HUES48 (cell line): ENCODE results near the gene SHKBP1.
A peak's percentile ranks its signal among the peaks of the same experiment; 100 is the strongest.

Source experiments
- H3K27ac ChIP-seq: one replicate; pipeline ENCODE4 v1.7.0; 2013; ENCODE audit warnings: low read depth, low read length, inconsistent platforms
- H3K27me3 ChIP-seq: 2 replicates; pipeline ENCODE4 v1.6.1; 2013; ENCODE audit warnings: mild to moderate bottlenecking, low read length; ENCODE audit not compliant: control insufficient read depth, insufficient read depth
- H3K36me3 ChIP-seq: 2 replicates; pipeline ENCODE4 v1.6.1; 2013; ENCODE audit warnings: low read length; ENCODE audit not compliant: control insufficient read depth, insufficient read depth
- H3K4me1 ChIP-seq: 2 replicates; pipeline ENCODE4 v1.6.1; 2013; ENCODE audit warnings: mild to moderate bottlenecking, low read length; ENCODE audit not compliant: control insufficient read depth, insufficient read depth
- H3K4me3 ChIP-seq: 2 replicates; pipeline ENCODE4 v1.5.1; 2013; ENCODE audit warnings: mild to moderate bottlenecking, low read depth, low read length
- H3K9ac ChIP-seq: 2 replicates; pipeline ENCODE4 v1.6.1; 2013; ENCODE audit warnings: mild to moderate bottlenecking, low read depth, low read length, moderate library complexity
- H3K9me3 ChIP-seq: 2 replicates; pipeline ENCODE4 v1.6.1; 2013; ENCODE audit warnings: low read length; ENCODE audit not compliant: control insufficient read depth, insufficient read depth

SHKBP1 gene

DNA sequence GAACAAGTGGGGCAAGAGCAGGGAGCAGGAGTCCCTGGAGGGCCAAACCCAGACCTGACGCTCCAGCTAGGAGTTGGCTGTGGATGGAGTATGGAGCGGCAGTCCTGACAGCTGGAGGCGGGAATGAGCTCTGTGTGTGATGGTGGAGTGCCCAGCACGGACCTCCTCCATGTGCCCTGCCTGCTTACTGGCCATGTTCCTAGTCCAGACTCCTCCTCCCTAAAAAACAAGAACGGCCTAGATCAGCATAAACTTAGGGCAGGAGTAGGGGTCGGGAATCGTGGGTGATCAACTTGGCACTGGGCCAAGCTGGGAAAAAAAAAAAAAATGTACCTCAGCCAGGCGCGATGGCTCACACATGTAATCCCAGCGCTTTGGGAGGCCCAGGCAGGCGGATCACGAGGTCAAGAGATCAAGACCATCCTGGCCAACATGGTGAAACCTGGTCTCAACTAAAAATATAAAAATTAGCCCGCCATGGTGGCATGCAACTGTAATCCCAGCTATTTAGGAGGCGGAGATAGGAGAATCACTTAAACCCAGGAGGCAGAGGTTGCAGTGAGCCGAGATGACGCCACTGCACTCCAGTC, 54.0 kb downstream of the SHKBP1 start:
- Histone ChIP-seq H3K27me3 (peaks cover 13% of the 10 kb centered on the region), H3K9me3 (no peaks in the 10 kb centered on the region), H3K27ac (no peak overlapping the region), H3K4me3 (no peak overlapping the region), H3K9ac (no peak overlapping the region), H3K4me1 (peaks cover 28% of the 10 kb centered on the region), H3K36me3 (peaks cover 14% of the 10 kb centered on the region)

DNA sequence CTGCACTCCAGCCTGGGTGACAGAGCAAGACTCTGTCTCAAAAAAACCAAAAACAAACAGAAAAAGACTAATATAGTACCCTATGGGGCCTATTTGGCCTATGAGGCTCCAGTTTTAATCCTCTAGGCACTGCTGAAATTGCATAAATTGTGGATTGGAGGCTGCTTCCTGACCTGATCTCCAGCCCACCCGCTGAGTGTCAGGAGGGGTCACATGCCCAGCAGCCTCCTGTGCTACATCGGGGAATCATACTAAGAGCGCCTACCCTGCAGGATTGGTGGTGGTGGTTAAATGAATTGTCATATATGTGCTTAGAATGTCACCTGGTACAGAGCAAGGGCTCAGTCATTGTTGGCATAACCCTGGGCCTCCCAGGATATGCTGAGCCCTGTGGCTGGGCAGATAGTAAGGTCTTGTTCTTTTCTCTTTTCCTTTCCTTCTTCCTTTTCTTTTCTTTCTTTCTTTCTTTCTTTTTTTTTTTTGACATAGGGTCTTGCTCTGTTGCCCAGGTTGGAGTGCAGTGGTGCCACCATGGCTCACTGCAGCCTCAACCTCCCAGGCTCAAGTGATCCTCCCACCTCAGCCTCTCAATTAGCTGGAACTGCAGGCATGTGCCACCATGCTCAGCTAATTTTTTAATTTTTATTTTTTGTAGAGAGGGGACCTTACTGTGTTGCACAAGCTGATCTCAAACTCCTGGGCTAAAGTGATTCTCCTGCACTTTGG, 55.8 kb downstream of the SHKBP1 start:
- Histone ChIP-seq H3K36me3 (peaks cover 7% of the 10 kb centered on the region), H3K4me3 (no peak overlapping the region), H3K4me1 (peaks cover 28% of the 10 kb centered on the region), H3K9me3 (no peaks in the 10 kb centered on the region), H3K27ac (peak overlapping the region; percentile 6), H3K9ac (no peak overlapping the region), H3K27me3 (peaks cover 14% of the 10 kb centered on the region)

DNA sequence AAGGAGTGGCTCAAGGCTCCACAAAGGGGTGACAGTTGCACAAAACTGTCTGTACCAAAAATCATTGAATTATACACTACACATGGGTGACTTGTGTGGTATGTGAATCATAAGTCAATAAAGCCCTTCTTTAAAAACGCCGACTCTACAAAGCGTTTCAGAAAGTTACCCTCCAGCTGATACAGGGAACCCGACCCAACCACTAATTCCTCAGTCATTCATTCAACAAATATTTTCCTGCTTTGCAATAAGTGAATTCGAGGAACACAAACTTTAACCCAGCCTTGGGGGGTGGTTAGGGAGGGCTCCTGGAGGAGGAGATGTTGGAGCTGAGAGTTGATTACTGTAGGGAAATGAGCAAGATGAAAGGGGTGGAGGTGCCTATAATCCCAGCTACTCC, 56.5 kb downstream of the SHKBP1 start:
- no peak overlapping the region for H3K4me3 ChIP-seq
- peaks cover 28% of the 10 kb centered on the region for H3K4me1 ChIP-seq
- no peaks in the 10 kb centered on the region for H3K9me3 ChIP-seq
- H3K9ac ChIP-seq: no peak overlapping the region
- no peak overlapping the region for H3K27ac ChIP-seq
- H3K27me3 ChIP-seq: peaks cover 14% of the 10 kb centered on the region
- H3K36me3 ChIP-seq: peaks cover 7% of the 10 kb centered on the region

DNA sequence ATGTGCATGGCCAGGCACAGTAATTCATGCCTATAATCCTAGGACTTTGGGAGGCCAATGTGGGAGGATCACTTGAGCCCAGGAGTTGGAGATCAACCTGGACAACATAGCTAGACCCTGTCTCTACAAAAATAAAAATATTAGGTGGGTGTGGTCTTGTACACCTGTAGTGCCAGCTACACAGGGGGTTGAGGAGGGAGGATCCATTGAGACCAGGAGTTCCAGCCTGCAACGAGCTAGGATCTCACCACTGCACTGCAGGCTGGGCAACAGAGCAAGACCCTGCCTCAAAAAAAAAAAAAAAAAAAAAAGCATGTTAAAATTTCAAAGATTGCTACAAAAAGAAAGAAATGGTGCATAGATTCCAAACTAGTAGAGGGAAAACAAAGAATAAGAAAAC, 61.7 kb downstream of the SHKBP1 start:
- Histone ChIP-seq H3K9ac (no peak overlapping the region), H3K4me1 (peaks cover 8% of the 10 kb centered on the region), H3K4me3 (no peak overlapping the region), H3K27me3 (peaks cover 14% of the 10 kb centered on the region), H3K27ac (no peak overlapping the region), H3K36me3 (no peaks in the 10 kb centered on the region), H3K9me3 (no peaks in the 10 kb centered on the region)

DNA sequence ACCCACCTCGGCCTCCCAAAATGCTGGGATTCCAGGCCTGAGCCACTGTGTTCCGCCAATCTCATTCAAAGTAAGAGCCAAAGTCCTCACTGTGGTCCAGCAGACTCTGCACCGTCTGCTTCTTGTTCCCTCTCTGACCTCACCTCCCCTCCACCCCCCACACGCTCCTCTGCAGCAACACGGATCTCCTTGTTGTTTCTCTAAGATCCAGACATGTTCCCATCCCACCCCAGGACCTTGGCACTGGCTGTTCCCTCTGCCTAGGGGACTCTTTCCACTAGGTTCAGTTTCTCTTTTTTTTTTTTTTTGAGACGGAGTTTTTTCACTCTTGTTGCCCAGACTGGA, 62.9 kb downstream of the SHKBP1 start:
- no peak overlapping the region for H3K9ac ChIP-seq
- H3K27ac ChIP-seq: no peak overlapping the region

DNA sequence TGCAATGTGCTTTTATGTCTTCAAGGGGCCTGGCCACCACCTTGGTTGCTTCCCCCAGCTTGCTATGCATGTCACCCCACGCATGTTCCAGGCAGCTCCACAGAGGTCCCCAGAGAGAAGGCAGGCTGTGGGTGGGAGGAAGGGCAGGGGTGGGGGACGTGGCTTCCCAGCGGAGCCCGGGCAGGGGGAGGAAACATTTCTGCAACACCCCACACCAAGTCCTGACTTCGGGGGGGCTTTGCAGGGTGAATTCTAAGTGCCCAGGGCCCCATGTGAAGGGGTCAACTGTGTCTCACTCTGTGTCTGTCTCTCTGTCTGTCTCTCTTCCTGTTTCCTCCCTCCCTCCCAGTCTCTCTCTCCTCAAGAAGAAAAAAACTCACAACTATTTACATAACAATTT, 64.1 kb downstream of the SHKBP1 start:
- no peaks in the 10 kb centered on the region for H3K36me3 ChIP-seq
- no peaks in the 10 kb centered on the region for H3K4me1 ChIP-seq
- no peaks in the 10 kb centered on the region for H3K9me3 ChIP-seq
- H3K27ac ChIP-seq: no peak overlapping the region
- H3K9ac ChIP-seq: no peak overlapping the region
- H3K27me3 ChIP-seq: no peaks in the 10 kb centered on the region
- no peak overlapping the region for H3K4me3 ChIP-seq

More for the DNA sequence above, 62.9 kb downstream of the SHKBP1 start:
- H3K36me3 ChIP-seq: no peaks in the 10 kb centered on the region
- no peaks in the 10 kb centered on the region for H3K9me3 ChIP-seq
- H3K4me1 ChIP-seq: no peaks in the 10 kb centered on the region
- peaks cover 8% of the 10 kb centered on the region; the same call in 1 of the 2 replicates for H3K27me3 ChIP-seq
- no peak overlapping the region for H3K4me3 ChIP-seq
